ENCODE measurements around the gene ZNF415.
"Not testable (repeated sequence)": the region's sequence is repeated elsewhere in the genome, so short reads cannot be mapped to it uniquely, and the experiment has no call there.

Gene ZNF415

DNA sequence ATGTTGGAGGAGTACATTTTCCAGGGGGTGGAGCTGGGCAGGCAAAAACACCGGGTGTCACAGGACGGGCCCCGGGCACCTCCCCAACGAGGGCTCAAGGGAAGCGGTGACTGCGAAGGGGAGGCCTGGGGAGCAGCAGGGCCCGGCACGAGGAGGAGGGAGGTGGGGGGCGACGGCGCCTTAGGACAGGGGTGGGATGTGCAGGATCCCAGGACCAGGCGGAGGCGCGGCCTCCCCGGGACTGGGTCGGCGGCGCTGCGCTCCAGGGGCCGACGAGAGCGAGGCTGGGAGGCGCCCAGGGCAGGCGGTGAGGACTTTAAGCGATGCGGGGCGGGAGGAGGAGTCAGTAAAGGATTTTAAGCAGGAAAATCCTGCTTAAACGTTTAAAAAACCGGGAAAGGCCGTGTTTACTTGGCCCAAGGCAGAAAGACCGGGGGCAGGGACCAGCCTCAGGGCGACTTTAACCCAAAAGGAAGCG is 29.9 kb downstream of the ZNF415 start:
- peak in 15 of 58 donors; percentile 13 to 57 (median 36) for DNase-seq

GRCh38 chr19:53102206-53102755 is 30.4 kb downstream of the ZNF415 start:
- DNase-seq: peak in 5 of 58 donors; percentile 2 to 30 (median 9)

DNA sequence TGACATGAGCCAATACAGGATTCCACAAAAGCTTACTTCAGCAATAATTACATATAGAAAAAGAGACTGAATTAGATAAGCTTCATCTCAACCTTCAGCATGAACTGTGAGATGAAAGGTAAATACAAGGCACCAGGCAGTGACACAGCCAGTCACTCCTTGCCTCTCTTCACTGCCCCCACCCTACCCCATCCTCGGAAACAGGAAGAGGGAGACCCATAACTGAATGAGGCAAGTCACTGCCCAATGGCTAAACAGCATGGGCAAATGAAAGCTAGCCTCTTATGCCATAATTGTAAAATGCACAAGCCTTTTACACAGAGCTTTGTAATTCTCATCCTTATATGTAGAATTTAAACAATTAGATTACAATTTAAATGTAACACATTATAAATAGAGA is 31.2 kb downstream of the ZNF415 start:
- DNase-seq: no peak

DNA sequence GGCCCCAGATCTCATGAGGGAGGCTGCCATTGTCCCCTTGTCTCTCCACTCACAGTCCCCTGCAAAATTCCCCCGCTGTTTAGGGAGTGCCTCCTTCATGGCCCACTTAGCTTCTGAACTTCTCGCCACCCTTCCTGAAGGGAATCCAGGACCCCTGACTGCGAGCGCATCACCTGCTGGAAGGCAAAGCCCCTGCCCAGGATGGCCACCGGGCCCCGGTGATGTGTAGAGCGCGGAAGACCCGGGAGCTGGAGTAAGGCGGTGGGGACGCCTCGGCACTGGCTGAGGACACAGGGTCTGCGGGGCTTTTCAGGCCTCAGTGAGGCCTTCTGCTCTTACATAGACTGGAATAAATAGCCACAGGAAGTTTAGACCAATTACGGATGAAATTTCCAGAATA is 34.1 kb downstream of the ZNF415 start:
- not testable (repeated sequence) for DNase-seq

DNA sequence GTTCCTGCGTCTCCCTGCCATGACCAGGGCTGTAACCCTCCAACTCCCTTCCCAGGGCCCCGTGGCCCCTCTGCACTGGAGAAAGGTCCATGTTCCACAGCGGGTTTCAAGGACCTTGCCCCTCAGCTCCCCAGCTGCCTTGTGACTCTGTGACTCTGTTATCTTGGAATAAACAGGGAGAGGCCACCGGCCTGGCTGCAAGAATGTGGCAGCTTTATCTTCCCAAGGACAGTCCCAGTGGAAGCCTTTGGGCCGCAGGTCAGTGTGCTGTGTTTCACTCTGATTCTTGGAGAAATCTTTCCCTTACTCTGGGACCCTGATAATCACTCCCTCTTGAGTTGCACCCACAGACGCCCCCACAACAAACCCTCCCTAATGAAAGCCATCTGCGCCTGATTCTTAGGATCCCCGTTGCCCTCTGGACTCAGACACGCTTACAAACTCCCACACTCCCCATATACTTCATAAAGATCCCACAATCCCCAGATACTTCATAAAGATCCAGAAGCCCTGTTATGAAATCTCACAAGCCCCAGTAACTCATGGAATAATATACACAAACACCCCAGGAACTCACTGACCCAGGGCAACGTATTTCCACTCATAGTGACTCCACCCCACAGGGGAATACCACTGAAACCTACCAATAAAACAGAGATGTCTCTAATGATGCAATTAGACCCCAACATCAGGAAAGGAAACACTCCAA is 35.6 kb downstream of the ZNF415 start:
- not testable (repeated sequence) for DNase-seq

DNA sequence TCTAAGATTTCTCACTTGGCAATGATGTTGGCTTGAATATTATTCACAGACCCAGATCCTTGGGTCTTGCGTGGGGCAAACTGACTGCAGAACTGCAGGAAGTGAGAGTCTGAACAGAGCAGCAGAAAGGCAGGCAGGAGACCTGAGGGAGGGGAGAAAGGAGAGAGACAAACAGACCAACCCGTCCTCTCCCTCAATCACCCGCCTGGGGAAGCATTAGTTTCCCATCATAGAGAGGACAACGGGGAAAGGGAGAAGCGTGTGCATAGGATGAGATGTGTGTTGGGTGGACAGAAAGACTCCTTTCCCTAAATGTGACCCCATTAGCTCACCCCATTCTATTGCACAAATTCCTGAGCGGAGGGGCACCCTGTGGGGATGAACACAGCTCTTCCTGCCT is 36.1 kb downstream of the ZNF415 start:
- DNase-seq: not testable (repeated sequence)

DNA sequence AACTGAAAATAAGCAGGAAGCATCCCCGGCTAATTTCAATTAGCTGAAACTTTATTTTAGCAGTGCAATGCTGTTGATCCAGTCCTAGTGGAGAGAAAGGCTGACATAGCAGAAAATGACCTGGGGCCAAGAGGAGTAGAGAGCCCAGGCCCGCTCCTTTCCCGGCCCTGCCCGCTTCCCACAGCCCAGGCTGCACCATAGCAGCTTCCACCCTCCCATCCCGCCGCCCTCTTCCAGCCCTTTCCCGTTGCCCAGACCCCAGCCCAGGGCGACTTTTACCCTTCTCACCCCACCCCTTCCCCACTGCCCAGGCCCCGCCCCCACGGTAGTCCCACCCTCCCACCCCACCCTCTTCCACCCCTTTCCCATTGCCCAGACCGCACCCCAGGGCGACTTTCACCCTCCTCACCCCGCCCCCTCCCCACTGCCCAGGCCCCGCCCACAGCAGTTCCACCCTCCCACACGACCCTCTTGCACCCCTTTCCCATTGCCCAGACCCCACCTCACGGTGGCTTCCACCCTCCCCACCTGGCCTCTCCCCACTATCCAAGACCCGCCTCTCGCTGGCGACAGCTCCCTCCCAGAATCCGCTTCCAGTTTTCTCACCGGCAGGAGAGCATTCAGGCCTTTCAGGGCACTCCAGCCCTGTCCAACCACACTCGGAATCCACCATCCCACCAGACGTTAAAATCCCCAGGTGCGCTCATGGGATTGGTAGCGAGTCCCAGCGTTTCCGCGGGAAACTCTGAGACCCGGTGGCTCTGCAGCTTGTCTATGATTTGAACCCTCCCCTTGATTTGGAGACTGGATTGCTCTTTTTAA is 37.7 kb downstream of the ZNF415 start:
- DNase-seq: no peak

GRCh38 chr19:53092723-53093122 is 40.0 kb downstream of the ZNF415 start:
- DNase-seq: no peak

GRCh38 chr19:53091413-53092254 is 41.1 kb downstream of the ZNF415 start:
- DNase-seq: no peak

DNA sequence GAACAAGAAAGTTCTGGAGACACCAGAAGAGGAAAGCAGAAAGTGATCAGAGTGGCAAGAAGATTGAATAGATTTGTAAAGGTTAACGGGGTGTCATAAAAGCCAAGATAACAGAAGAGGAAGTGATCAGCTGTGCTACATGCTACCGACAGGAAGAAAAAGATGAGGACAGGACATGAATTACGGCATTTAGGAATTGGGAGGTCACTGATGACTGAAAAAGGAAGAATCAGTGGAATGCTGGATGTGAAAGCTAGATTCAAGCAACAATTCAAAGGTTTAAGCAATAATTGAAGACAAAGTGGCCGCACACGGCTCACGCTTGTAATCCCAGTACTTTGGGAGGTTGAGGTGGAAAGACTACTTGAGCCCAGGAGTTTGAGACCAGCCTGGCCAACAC is 44.6 kb downstream of the ZNF415 start:
- no peak for DNase-seq

DNA sequence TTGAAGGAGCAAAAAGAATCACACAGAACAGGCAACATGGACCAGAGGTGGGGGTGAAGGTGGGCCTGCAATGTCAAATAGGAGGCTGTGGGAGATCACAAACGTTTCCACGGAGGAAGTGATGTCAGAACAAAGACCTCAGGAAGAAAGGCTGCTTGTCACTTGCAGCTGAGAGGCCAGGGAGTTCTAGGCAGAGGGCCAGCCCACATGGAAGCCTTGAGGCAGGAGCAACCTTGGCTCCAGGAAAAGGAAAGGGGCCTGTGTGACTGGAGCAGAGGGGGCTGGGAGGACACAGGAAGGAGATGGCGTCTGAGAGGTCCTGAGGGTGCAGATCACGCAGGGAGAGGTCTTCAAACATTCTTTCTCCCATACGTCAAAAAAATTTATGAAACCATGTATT is 45.8 kb downstream of the ZNF415 start:
- DNase-seq: peak in 50 of 58 donors; percentile 1 to 73 (median 35)

GRCh38 chr19:53085496-53085895 is 47.2 kb downstream of the ZNF415 start:
- DNase-seq: no peak

GRCh38 chr19:53082929-53083328 is 49.8 kb downstream of the ZNF415 start:
- DNase-seq: no peak

DNA sequence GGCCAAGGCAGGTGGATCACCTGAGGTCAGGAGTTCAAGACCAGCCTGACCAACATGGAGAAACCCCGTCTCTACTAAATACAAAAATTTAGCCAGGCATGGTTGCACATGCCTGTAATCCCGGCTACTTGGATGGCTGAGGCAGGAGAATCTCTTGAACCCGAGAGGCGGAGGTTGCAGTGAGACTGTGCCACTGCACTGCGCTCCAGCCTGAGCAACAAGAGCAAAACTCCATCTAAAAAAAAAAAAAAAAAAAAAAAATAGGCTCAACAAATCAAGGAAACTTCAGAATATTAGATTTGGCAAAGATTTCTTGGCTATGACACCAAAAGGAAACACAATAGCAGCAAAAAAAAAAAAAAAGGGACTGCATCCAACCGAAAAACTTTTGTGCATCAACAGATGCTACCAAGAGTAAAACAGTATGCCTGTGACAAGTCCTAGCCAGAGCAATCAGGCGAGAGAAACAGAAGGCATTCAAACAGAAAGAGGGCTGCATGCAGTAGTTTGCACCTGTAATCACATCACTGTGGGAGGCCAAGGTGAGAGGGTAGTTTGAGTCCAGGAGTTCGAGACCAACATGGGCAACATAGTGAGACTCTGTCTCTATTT is 53.3 kb downstream of the ZNF415 start:
- DNase-seq: no peak

DNA sequence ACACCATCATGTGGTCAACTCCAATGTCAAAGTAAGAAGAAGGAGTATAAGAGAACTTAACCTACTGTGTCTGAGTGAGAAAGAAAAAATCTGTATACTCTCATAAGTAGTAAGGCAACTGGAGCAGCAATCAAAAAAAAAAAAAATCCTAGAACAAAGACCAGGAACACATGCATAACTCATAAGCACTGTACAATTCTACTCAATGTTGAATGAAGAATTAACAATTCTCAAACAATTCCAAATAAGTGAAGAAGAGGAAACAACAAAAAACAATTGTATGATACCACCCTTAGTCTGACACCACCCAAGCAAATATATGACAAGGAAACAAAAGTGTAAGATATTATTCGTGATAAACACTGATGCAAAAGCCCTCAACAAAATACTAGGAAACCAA is 54.0 kb downstream of the ZNF415 start:
- DNase-seq: no peak

GRCh38 chr19:53076984-53077383 is 55.7 kb downstream of the ZNF415 start:
- DNase-seq: peak in 53 of 58 donors; percentile 2 to 69 (median 34)

GRCh38 chr19:53068834-53069233 is 63.9 kb downstream of the ZNF415 start:
- DNase-seq: no peak

DNA sequence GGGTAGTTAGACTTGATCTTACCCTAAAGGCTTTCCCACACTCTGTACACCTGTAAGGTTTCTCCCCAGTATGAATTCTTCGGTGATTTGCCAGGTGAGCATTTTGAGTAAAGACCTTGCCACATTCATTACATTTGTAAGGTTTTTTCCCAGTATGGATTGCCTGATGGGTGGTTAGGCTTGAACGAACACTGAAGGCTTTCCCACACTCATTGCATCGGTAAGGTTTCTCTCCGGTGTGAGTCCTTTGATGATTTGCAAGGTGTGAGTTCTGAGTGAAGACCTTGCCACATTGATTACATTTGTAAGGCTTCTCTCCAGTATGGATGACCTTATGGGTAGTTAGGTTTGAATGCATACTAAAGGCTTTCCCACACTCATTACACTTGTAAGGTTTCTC is 64.5 kb downstream of the ZNF415 start:
- no peak for DNase-seq

DNA sequence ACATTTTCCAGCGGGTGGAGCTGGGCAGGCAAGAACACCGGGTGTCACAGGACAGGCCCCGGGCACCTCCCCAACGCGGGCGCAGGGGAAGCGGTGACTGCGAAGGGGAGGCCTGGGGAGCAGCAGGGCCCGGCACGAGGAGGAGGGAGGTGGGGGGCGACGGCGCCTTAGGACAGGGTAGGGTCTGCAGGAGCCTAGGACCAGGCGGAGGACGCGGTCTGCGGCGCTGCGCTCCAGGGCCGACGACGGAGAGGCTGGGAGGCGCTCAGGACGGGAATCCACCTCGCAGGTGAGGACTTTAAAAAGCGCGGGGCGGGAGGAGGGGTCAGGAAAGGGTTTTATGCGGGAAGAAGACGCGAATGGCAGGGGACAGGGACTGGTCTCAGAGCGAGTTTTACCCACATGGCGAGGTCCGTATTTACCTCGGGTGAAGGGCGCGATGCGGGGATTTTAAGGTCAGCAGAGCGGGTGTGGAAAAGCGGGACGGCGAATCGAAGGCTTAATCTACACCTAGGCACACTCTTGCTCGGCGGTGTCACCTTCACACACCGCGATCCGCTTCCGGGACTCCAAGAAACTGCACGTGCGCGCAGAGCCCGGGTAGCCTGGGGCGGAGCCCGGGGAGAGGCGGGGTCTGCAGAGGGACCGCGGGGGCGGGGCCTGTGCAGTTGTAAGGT is 74.7 kb downstream of the ZNF415 start:
- DNase-seq: peak in 1 of 58 donors; percentile 6
